ENCODE measurements around the gene RRP7A. TPM values are rescaled to one million over a fixed set of nuclear protein-coding genes. Genes with fewer than 3 reads are reported as not detected.
"Not testable (repeated sequence)": the region's sequence is repeated elsewhere in the genome, so short reads cannot be mapped to it uniquely, and the experiment has no call there.

Gene RRP7A
- total RNA-seq, 1 donor from 2014 or later, result 54.9 TPM

DNA sequence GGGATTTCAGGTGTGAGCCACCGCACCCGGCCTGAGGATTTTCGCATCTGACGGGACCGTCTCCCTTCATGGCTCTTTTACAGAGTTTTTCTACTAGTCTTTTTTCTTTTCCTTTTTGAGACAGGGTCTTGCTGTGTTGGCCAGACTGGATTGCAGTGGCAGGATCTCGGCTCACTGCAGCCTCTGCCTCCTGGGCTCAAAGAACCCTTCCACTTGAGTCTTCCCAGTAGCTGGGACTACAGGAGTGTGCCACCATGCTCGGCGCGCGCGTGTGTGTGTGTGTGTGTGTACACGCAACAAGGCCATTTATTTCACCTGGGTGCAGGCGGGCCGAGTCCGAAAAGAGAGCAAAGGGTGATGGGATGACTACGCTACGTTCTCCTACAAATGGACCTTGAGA lies 45.1 kb upstream of the RRP7A start:
- Histone ChIP-seq H3K79me2 (ENCODE audit: insufficient read depth, low read length) (no peaks in the 10 kb centered on the region), H3K4me3 (ENCODE audit: insufficient read depth, low read depth, low read length) (no peak overlapping the region), H2AFZ (ENCODE audit: low read depth, low read length) (no peak overlapping the region), H3K27me3 (ENCODE audit: insufficient read depth, low read length) (no peaks in the 10 kb centered on the region), H3K4me2 (ENCODE audit: low read length) (no peak overlapping the region), H3K36me3 (ENCODE audit: insufficient read depth, low read length) (no peaks in the 10 kb centered on the region), H3K9ac (ENCODE audit: low read length) (no peak overlapping the region), H4K20me1 (ENCODE audit: insufficient read depth, low read length) (no peaks in the 10 kb centered on the region), H3K27ac (ENCODE audit: low read depth, low read length) (no peak overlapping the region), H3K9me3 (ENCODE audit: insufficient read depth, low read depth, low read length) (no peaks in the 10 kb centered on the region), H3K4me1 (ENCODE audit: insufficient read depth, low read length) (no peaks in the 10 kb centered on the region)
- no peak for FAIRE-seq
- H3K27me3 Mint-ChIP-seq (ENCODE audit: low read depth, unreplicated experiment), result peaks cover 2% of the 10 kb centered on the region
- TF ChIP-seq EZH2 (IDR thresholded peaks at IDR 0.05; ENCODE audit: insufficient read depth, low read length), result no peak
- TF ChIP-seq, protein P1, sequence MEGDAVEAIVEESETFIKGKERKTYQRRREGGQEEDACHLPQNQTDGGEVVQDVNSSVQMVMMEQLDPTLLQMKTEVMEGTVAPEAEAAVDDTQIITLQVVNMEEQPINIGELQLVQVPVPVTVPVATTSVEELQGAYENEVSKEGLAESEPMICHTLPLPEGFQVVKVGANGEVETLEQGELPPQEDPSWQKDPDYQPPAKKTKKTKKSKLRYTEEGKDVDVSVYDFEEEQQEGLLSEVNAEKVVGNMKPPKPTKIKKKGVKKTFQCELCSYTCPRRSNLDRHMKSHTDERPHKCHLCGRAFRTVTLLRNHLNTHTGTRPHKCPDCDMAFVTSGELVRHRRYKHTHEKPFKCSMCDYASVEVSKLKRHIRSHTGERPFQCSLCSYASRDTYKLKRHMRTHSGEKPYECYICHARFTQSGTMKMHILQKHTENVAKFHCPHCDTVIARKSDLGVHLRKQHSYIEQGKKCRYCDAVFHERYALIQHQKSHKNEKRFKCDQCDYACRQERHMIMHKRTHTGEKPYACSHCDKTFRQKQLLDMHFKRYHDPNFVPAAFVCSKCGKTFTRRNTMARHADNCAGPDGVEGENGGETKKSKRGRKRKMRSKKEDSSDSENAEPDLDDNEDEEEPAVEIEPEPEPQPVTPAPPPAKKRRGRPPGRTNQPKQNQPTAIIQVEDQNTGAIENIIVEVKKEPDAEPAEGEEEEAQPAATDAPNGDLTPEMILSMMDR (IDR thresholded peaks at IDR 0.05; ENCODE audit: insufficient read depth, low read depth, low read length), result no peak
- no peaks in the 10 kb centered on the region for H3K9me3 Mint-ChIP-seq (ENCODE audit: unreplicated experiment)
- no peak overlapping the region for H3K4me3 Mint-ChIP-seq (ENCODE audit: unreplicated experiment)
- DNase-seq (ENCODE audit: low read depth), result no peak
- H3K4me1 Mint-ChIP-seq (ENCODE audit: low read depth, unreplicated experiment), result no peaks in the 10 kb centered on the region
- H3K36me3 Mint-ChIP-seq (ENCODE audit: low read depth, unreplicated experiment), result no peaks in the 10 kb centered on the region
- H3K27ac Mint-ChIP-seq (ENCODE audit: unreplicated experiment), result no peak overlapping the region

DNA sequence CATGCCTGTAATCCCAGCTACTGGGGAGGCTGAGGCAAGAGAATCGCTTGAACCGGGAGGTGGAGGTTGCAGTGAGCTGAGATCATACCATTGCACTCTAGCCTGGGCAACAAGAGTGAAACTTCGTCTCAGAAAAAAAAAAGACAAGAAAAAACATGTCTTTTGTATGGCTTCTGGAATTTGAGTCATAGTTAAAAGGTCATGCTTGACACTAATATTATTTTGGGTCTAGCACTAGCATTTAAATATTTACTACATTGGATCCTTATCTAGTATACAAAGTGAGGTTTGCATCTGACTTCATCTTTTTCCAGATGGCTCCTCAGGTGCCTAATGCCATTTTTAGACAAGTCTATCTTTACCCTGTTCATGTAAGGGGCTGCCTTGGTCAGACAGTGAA lies 44.3 kb upstream of the RRP7A start:
- H3K36me3 ChIP-seq (ENCODE audit: insufficient read depth, low read length); H3K36me3 Mint-ChIP-seq (ENCODE audit: low read depth, unreplicated experiment); H3K4me2 ChIP-seq (ENCODE audit: low read length); FAIRE-seq; H3K27me3 Mint-ChIP-seq (ENCODE audit: low read depth, unreplicated experiment); H3K9ac ChIP-seq (ENCODE audit: low read length); H3K9me3 ChIP-seq (ENCODE audit: insufficient read depth, low read depth, low read length); H3K27ac ChIP-seq (ENCODE audit: low read depth, low read length); H3K9me3 Mint-ChIP-seq (ENCODE audit: unreplicated experiment); H3K4me3 Mint-ChIP-seq (ENCODE audit: unreplicated experiment); H3K27me3 ChIP-seq (ENCODE audit: insufficient read depth, low read length); H3K27ac Mint-ChIP-seq (ENCODE audit: unreplicated experiment); H3K4me3 ChIP-seq (ENCODE audit: insufficient read depth, low read depth, low read length); H3K4me1 ChIP-seq (ENCODE audit: insufficient read depth, low read length); DNase-seq (ENCODE audit: low read depth); H2AFZ ChIP-seq (ENCODE audit: low read depth, low read length); H4K20me1 ChIP-seq (ENCODE audit: insufficient read depth, low read length); H3K4me1 Mint-ChIP-seq (ENCODE audit: low read depth, unreplicated experiment); H3K79me2 ChIP-seq (ENCODE audit: insufficient read depth, low read length): not testable (repeated sequence)

DNA sequence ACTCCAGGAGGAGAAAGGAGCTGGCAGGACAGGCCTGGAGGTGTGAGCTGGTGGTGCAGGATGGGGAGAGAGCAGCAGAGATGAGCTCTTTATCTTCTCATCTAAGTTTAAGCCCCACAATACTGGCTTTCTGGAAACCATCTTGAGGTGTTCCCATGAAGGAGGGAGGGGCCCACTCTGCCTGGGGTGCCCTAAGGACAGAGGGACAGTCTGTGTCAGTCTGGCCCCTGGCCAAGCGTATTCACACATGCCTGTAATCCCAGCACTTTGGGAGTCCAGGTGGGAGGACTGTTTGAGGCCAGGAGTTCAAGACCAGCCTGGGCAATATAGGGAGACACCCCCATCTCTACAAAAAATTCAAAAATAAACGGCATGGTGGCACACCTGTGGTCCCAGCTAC lies 43.1 kb upstream of the RRP7A start:
- Histone ChIP-seq H3K9ac (ENCODE audit: low read length) (no peak overlapping the region), H2AFZ (ENCODE audit: low read depth, low read length) (no peak overlapping the region), H3K36me3 (ENCODE audit: insufficient read depth, low read length) (no peaks in the 10 kb centered on the region), H3K4me3 (ENCODE audit: insufficient read depth, low read depth, low read length) (no peak overlapping the region), H3K79me2 (ENCODE audit: insufficient read depth, low read length) (no peaks in the 10 kb centered on the region), H3K27ac (ENCODE audit: low read depth, low read length) (no peak overlapping the region), H4K20me1 (ENCODE audit: insufficient read depth, low read length) (no peaks in the 10 kb centered on the region), H3K27me3 (ENCODE audit: insufficient read depth, low read length) (no peaks in the 10 kb centered on the region), H3K9me3 (ENCODE audit: insufficient read depth, low read depth, low read length) (no peaks in the 10 kb centered on the region), H3K4me2 (ENCODE audit: low read length) (no peak overlapping the region), H3K4me1 (ENCODE audit: insufficient read depth, low read length) (no peaks in the 10 kb centered on the region)
- H3K27me3 Mint-ChIP-seq (ENCODE audit: low read depth, unreplicated experiment), result peaks cover 2% of the 10 kb centered on the region
- no peaks in the 10 kb centered on the region for H3K4me1 Mint-ChIP-seq (ENCODE audit: low read depth, unreplicated experiment)
- H3K36me3 Mint-ChIP-seq (ENCODE audit: low read depth, unreplicated experiment), result no peaks in the 10 kb centered on the region
- H3K27ac Mint-ChIP-seq (ENCODE audit: unreplicated experiment), result no peak overlapping the region
- FAIRE-seq (no peak), DNase-seq (ENCODE audit: low read depth) (no peak)
- H3K9me3 Mint-ChIP-seq (ENCODE audit: unreplicated experiment), result no peaks in the 10 kb centered on the region
- TF ChIP-seq EZH2 (IDR thresholded peaks at IDR 0.05; ENCODE audit: insufficient read depth, low read length), result no peak
- TF ChIP-seq, protein P1 (IDR thresholded peaks at IDR 0.05; ENCODE audit: insufficient read depth, low read depth, low read length), result no peak
- no peak overlapping the region for H3K4me3 Mint-ChIP-seq (ENCODE audit: unreplicated experiment)

Measured in astrocyte (in vitro differentiated cells and primary cell).